ENCODE data around the gene HBM.
"Not testable (repeated sequence)": the region's sequence is repeated elsewhere in the genome, so short reads cannot be mapped to it uniquely, and the experiment has no call there.

The HBM gene

GRCh38 chr16:187330-187729, 21.6 kb downstream of the HBM start:
- no peak for DNase-seq

GRCh38 chr16:188674-189073, 22.9 kb downstream of the HBM start:
- DNase-seq, result peak in 1 of 4 experiments; percentile 16

- no peak for DNase-seq
Measured at GRCh38 chr16:189604-190186, 23.9 kb downstream of the HBM start.

- DNase-seq, result no peak
Measured at GRCh38 chr16:191831-192230, 26.1 kb downstream of the HBM start.

- no peak for DNase-seq
Measured at GRCh38 chr16:192686-193085, 26.9 kb downstream of the HBM start.

- no peak for DNase-seq
Measured at GRCh38 chr16:193441-193840, 27.7 kb downstream of the HBM start.

- no peak for DNase-seq
Measured at GRCh38 chr16:194516-194915, 28.7 kb downstream of the HBM start.

- DNase-seq, result no peak
Measured at GRCh38 chr16:200388-200787, 34.6 kb downstream of the HBM start.

GRCh38 chr16:203246-203645, 37.5 kb downstream of the HBM start:
- no peak for DNase-seq

- not testable (repeated sequence) for DNase-seq
Measured at GRCh38 chr16:204046-204445, 38.3 kb downstream of the HBM start.

- DNase-seq, result not testable (repeated sequence)
Measured at GRCh38 chr16:209359-209758, 43.6 kb downstream of the HBM start.

GRCh38 chr16:211631-212180, 45.9 kb downstream of the HBM start:
- DNase-seq, result not testable (repeated sequence)

- no peak for DNase-seq
Measured at GRCh38 chr16:212999-213398, 47.2 kb downstream of the HBM start.
